ENCODE measurements around the gene CFAP210.
A peak's percentile ranks its signal among the peaks of the same experiment; 100 is the strongest.

CFAP210 gene

GRCh38 chr2:169694113-169694893 lies at the start of gene CFAP210, which contains the start of gene PHOSPHO2:
Gene CFAP210, minus strand, starts transcription at chr2:169694405. Its CDS starts 78 bp downstream, at chr2:169694327.
Gene PHOSPHO2, plus strand, starts transcription at chr2:169694469. Its CDS starts 6,503 bp downstream, at chr2:169700972.
- peak; percentile 92 for DNase-seq

- no peak for DNase-seq
Observed at GRCh38 chr2:169743549-169743948, 49.3 kb upstream of the CFAP210 start.

GRCh38 chr2:169739351-169739750 lies 45.1 kb upstream of the CFAP210 start:
- DNase-seq = no peak

GRCh38 chr2:169738566-169739229 lies 44.5 kb upstream of the CFAP210 start:
- DNase-seq = no peak

GRCh38 chr2:169736902-169737301 lies 42.7 kb upstream of the CFAP210 start:
- no peak for DNase-seq

GRCh38 chr2:169735623-169736022 lies 41.4 kb upstream of the CFAP210 start:
- no peak for DNase-seq

- peak; percentile 38 for DNase-seq
Observed at GRCh38 chr2:169734169-169734847, 40.1 kb upstream of the CFAP210 start.

GRCh38 chr2:169732583-169733358 lies 38.6 kb upstream of the CFAP210 start:
- no peak for DNase-seq

- DNase-seq = no peak
Observed at GRCh38 chr2:169732075-169732474, 37.9 kb upstream of the CFAP210 start.

- DNase-seq = no peak
Observed at GRCh38 chr2:169729274-169729605, 35.0 kb upstream of the CFAP210 start.

- no peak for DNase-seq
Observed at GRCh38 chr2:169727065-169727464, 32.9 kb upstream of the CFAP210 start.

- DNase-seq = no peak
Observed at GRCh38 chr2:169721016-169721415, 26.8 kb upstream of the CFAP210 start.

- DNase-seq = no peak
Observed at GRCh38 chr2:169718930-169719504, 24.8 kb upstream of the CFAP210 start.

- no peak for DNase-seq
Observed at GRCh38 chr2:169717691-169718063, 23.5 kb upstream of the CFAP210 start.

- peak; percentile 51 for DNase-seq
Observed at GRCh38 chr2:169716938-169717690, 22.9 kb upstream of the CFAP210 start.

GRCh38 chr2:169716238-169716886 lies 22.2 kb upstream of the CFAP210 start:
- peak; percentile 67 for DNase-seq

GRCh38 chr2:169715379-169716237 lies 21.4 kb upstream of the CFAP210 start:
- DNase-seq = peak; percentile 32

GRCh38 chr2:169714699-169715098 lies 20.5 kb upstream of the CFAP210 start:
- DNase-seq = no peak

GRCh38 chr2:169713331-169713730 lies 19.1 kb upstream of the CFAP210 start:
- no peak for DNase-seq

GRCh38 chr2:169712791-169713227 lies 18.6 kb upstream of the CFAP210 start:
- DNase-seq = no peak
